ENCODE data around the gene ZNF609.
A peak's percentile ranks its signal among the peaks of the same experiment; 100 is the strongest.

Gene ZNF609

DNA sequence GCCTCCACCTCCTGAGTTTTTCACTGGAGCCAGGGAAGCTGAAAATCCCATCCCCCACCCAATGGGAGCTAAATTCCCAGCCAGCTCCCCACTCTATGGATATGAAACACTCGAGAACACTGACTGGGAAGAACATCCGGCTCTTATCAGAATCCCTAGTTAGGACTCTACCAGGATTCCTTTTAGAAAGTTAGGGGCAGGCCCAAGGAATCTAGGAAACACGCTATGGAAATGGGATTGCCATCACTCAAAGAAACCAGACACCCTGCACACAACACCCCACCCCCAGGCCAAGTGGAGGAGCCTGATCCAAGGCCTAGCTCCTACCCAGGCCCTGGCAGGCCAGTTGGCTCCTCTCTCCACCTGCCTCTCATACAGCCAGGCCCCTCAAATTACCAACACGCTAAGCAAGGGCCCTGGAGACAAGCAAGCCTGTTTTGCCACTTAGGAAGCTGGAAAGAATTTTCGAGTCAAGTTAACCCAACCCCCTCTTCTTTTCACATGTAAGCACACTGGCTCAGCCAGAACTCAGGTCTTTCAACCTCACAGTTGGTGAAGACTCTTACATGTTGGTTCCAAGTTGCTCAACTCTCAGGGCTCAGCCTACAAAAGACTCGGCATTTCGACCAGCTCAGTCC lies 239.5 kb downstream of the ZNF609 start:
- H3K9ac ChIP-seq (ENCODE audit: low read depth, low read length) = peak overlapping the region; percentile 88

DNA sequence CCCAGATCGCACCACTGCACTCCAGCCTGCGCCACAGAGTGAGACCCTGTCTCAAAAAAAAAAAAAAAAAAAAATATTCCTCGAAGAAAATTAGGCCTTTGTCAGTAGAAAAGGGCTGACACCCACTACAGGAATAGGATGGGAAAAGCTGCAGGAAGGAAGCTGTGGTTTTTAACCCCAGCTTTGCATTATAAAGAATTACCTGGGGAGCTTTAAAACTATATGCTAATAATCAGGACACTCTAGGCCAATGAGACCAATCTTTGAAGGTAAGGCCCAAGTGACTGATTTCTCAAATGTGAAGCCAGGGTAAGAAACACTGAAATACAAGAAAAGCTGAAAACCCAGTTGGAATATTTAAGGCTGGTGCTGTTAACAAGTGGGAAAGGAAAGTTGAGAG lies 240.7 kb downstream of the ZNF609 start:
- Histone ChIP-seq H3K36me3 (ENCODE audit: insufficient read depth, low read length) (peaks cover 28% of the 10 kb centered on the region), H3K27me3 (ENCODE audit: insufficient read depth, low read length) (no peaks in the 10 kb centered on the region), H3K4me1 (ENCODE audit: insufficient read depth, low read length) (peaks cover 59% of the 10 kb centered on the region), H3K4me3 (ENCODE audit: low read length) (peak overlapping the region; percentile 83), H3K27ac (ENCODE audit: low read depth, low read length) (peak overlapping the region; percentile 99), H3K9me3 (ENCODE audit: insufficient read depth, low read depth, low read length) (no peaks in the 10 kb centered on the region), H3K9ac (ENCODE audit: low read depth, low read length) (peak overlapping the region; percentile 88)
- 0% methylated on average over 3 of the region's 3 CpGs for WGBS

More for the DNA sequence above, 239.5 kb downstream of the ZNF609 start:
- peaks cover 65% of the 10 kb centered on the region for H3K4me1 ChIP-seq (ENCODE audit: insufficient read depth, low read length)
- H3K9me3 ChIP-seq (ENCODE audit: insufficient read depth, low read depth, low read length) = no peaks in the 10 kb centered on the region
- H3K4me3 ChIP-seq (ENCODE audit: low read length) = peak overlapping the region; percentile 83
- 3% methylated on average over 7 of the region's 7 CpGs for WGBS
- no peaks in the 10 kb centered on the region for H3K27me3 ChIP-seq (ENCODE audit: insufficient read depth, low read length)
- peaks cover 35% of the 10 kb centered on the region for H3K36me3 ChIP-seq (ENCODE audit: insufficient read depth, low read length)
- peak overlapping the region; percentile 99 for H3K27ac ChIP-seq (ENCODE audit: low read depth, low read length)

DNA sequence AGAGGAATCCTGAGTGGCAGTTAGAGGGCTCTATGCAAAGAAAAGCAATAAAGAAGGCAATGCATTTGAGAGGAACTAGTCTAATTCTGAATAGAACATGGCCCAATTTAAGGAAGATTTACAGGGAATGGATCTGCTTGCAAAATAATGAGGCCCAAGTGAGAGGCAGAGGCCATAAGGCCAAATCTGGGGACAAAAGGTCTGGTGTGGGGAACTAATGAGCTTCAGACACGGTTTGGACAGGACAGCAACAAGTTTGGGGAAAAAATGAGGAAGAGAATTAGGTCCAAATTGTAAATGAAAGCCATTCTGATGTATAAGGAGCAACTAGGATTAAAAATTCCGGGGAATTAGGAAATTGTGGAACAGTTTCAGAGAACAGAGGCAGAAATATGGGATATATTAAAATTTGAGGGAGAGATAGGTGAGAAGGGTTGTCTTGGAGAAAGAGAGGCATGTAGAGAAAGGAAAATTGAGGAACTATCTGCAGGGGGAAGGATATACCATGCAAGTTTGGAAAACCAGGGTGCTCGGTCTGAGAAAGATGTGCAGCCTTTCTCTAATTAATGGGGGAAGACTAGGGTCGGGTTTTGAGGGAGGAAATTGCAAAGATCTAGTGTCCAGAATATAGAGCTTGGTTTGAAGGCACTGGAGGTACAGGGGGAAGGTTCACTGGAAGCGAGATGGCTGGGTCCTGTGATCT lies 241.3 kb downstream of the ZNF609 start:
- 13% methylated on average over 5 of the region's 5 CpGs for WGBS
- peak overlapping the region; percentile 88 for H3K9ac ChIP-seq (ENCODE audit: low read depth, low read length)

GRCh38 chr15:64702816-64703631 lies 242.6 kb downstream of the ZNF609 start:
- H3K27ac ChIP-seq (ENCODE audit: low read depth, low read length) = peak overlapping the region; percentile 99

More for the DNA sequence above, 241.3 kb downstream of the ZNF609 start:
- H3K36me3 ChIP-seq (ENCODE audit: insufficient read depth, low read length) = peaks cover 27% of the 10 kb centered on the region
- H3K4me1 ChIP-seq (ENCODE audit: insufficient read depth, low read length) = peaks cover 53% of the 10 kb centered on the region
- peak overlapping the region; percentile 83 for H3K4me3 ChIP-seq (ENCODE audit: low read length)
- no peaks in the 10 kb centered on the region for H3K9me3 ChIP-seq (ENCODE audit: insufficient read depth, low read depth, low read length)
- no peaks in the 10 kb centered on the region for H3K27me3 ChIP-seq (ENCODE audit: insufficient read depth, low read length)
- H3K27ac ChIP-seq (ENCODE audit: low read depth, low read length) = peak overlapping the region; percentile 99

DNA sequence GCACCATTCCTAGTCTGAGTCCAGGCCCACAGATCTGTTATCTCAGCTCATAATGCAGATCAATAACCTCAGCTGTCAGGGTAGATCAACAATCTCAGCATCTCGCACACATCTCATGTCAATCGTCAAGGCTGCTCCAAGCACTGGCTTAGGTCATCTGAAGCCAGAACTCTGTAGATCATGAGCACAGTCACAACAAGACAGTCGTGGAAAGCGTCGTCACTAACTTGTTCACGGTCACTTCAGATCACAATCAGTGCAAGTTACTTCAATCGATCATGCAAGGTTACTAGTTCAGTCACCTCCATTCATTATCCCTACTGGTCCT lies 243.2 kb downstream of the ZNF609 start:
- Histone ChIP-seq H3K9ac (ENCODE audit: low read depth, low read length) (peak overlapping the region; percentile 68), H3K9me3 (ENCODE audit: insufficient read depth, low read depth, low read length) (no peaks in the 10 kb centered on the region), H3K27ac (ENCODE audit: low read depth, low read length) (peak overlapping the region; percentile 80), H3K27me3 (ENCODE audit: insufficient read depth, low read length) (no peaks in the 10 kb centered on the region), H3K4me1 (ENCODE audit: insufficient read depth, low read length) (peaks cover 36% of the 10 kb centered on the region), H3K36me3 (ENCODE audit: insufficient read depth, low read length) (peaks cover 18% of the 10 kb centered on the region), H3K4me3 (ENCODE audit: low read length) (peak overlapping the region; percentile 49)
- 81% methylated on average over 7 of the region's 7 CpGs for WGBS

More at GRCh38 chr15:64702816-64703631, 242.6 kb downstream of the ZNF609 start:
- H3K9me3 ChIP-seq (ENCODE audit: insufficient read depth, low read depth, low read length) = no peaks in the 10 kb centered on the region
- peak overlapping the region; percentile 83 for H3K4me3 ChIP-seq (ENCODE audit: low read length)
- H3K4me1 ChIP-seq (ENCODE audit: insufficient read depth, low read length) = peaks cover 42% of the 10 kb centered on the region
- H3K9ac ChIP-seq (ENCODE audit: low read depth, low read length) = peak overlapping the region; percentile 88
- peaks cover 16% of the 10 kb centered on the region for H3K36me3 ChIP-seq (ENCODE audit: insufficient read depth, low read length)
- no peaks in the 10 kb centered on the region for H3K27me3 ChIP-seq (ENCODE audit: insufficient read depth, low read length)
- WGBS = 1% methylated on average over 62 of the region's 62 CpGs

GRCh38 chr15:64705006-64705405 lies 244.6 kb downstream of the ZNF609 start:
- Histone ChIP-seq H3K27me3 (ENCODE audit: insufficient read depth, low read length) (no peaks in the 10 kb centered on the region), H3K4me3 (ENCODE audit: low read length) (no peak overlapping the region), H3K9me3 (ENCODE audit: insufficient read depth, low read depth, low read length) (no peaks in the 10 kb centered on the region), H3K36me3 (ENCODE audit: insufficient read depth, low read length) (peaks cover 22% of the 10 kb centered on the region), H3K9ac (ENCODE audit: low read depth, low read length) (no peak overlapping the region), H3K27ac (ENCODE audit: low read depth, low read length) (no peak overlapping the region), H3K4me1 (ENCODE audit: insufficient read depth, low read length) (peaks cover 24% of the 10 kb centered on the region)
- WGBS = over 99% methylated on average over 3 of the region's 3 CpGs

DNA sequence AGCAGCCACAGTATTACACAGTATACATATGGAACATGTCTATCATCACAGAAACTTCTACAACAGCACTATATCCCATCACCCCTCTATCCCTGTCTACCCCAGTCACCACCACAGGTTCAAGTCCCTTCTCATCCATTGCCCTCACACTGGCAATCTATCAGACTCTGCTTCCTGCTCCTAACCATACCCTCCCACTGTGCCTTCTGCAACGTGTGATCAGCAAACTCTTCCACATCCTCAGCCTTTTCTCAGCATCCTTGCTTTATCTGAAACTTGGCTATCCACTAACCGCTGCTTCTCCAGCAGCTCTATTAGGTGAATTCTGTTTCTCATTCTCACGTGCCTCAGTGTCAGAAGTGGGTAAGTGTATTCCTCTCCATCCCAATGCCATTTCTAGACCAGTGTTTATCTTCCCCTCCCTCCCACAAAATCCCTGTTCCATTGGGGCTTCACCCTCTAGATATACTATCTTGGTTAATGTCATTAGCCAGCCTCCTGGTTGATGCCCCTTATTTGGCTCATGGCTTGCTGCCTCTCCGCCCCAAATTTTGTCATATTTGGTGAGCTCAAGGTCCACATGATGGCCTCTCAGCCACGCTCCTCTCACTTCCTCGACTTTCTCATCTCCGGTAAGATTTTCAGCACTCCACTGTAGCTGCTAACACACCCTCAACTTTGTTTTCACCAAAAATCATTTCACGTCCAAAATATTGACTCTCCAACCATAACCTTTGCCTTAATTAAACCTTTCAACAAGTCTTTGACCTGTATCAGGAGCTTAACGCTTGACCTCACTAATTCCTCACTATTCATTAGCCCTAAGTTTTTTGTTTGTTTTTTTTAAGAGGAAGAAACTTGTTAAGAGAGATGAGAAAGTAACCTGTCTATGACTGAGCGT lies 245.9 kb downstream of the ZNF609 start:
- Histone ChIP-seq H3K4me3 (ENCODE audit: low read length) (no peak overlapping the region), H3K4me1 (ENCODE audit: insufficient read depth, low read length) (peaks cover 12% of the 10 kb centered on the region), H3K36me3 (ENCODE audit: insufficient read depth, low read length) (peaks cover 28% of the 10 kb centered on the region), H3K27ac (ENCODE audit: low read depth, low read length) (no peak overlapping the region), H3K27me3 (ENCODE audit: insufficient read depth, low read length) (no peaks in the 10 kb centered on the region), H3K9ac (ENCODE audit: low read depth, low read length) (no peak overlapping the region), H3K9me3 (ENCODE audit: insufficient read depth, low read depth, low read length) (no peaks in the 10 kb centered on the region)
- 95% methylated on average over 10 of the region's 10 CpGs for WGBS

DNA sequence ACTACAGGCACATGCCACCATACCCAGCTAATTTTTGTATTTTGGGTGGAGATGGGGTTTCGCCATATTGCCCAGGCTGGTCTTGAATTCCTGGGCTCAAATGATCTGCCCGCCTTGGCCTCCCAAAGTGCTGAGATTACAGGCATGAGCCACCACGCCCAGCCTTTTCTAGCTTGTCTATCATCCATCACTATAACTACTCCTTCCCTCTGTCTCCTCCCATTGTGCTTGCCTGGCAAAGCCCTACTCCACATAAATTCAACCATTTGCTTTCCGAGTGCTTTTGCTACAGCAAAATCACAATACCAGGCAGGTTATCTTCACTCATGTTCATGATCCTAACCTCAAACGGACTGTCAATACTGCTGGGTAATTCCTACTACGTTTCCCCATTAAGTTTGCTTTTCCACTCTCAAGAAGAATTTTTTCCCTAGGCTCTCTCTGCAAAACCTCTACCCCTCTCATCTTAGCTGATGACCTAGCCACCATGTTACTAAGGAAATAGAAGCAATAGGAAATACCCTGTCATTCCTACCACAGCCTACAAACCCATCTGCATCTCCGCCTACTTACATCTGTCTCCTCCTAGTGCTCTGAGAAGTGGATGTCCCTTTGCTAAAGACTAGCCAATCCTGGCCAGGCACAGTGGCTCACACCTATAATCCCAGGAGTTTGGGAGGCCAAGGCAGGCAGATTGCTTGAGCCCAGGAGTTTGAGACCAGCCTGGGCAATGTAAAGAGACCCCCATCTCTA lies 250.5 kb downstream of the ZNF609 start:
- no peaks in the 10 kb centered on the region for H3K4me1 ChIP-seq (ENCODE audit: insufficient read depth, low read length)
- no peaks in the 10 kb centered on the region for H3K27me3 ChIP-seq (ENCODE audit: insufficient read depth, low read length)
- no peak overlapping the region for H3K27ac ChIP-seq (ENCODE audit: low read depth, low read length)
- no peak overlapping the region for H3K9ac ChIP-seq (ENCODE audit: low read depth, low read length)
- H3K36me3 ChIP-seq (ENCODE audit: insufficient read depth, low read length) = peaks cover 51% of the 10 kb centered on the region
- H3K4me3 ChIP-seq (ENCODE audit: low read length) = no peak overlapping the region
- 92% methylated on average over 7 of the region's 7 CpGs for WGBS
- H3K9me3 ChIP-seq (ENCODE audit: insufficient read depth, low read depth, low read length) = no peaks in the 10 kb centered on the region

DNA sequence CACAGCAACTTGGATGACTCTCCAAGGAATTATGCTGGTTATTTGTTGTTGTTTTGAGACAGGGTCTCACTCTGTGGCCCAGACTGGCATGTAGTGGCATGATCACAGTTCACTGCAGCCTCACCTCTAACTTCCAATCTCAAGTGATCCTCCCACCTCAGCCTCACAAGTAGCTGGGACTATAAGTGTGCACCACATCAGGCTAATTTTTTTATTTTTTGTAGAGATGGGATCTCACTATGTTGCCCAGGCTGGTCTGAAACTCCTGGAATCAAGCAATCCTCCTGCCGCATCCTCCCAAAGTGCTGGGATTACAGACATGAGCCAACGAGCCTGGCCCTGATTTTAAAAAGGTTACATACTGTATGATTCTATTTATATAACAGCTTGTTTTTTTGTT lies 252.0 kb downstream of the ZNF609 start:
- H3K9me3 ChIP-seq (ENCODE audit: insufficient read depth, low read depth, low read length) = no peaks in the 10 kb centered on the region
- peaks cover 59% of the 10 kb centered on the region for H3K36me3 ChIP-seq (ENCODE audit: insufficient read depth, low read length)
- H3K9ac ChIP-seq (ENCODE audit: low read depth, low read length) = no peak overlapping the region
- H3K27ac ChIP-seq (ENCODE audit: low read depth, low read length) = no peak overlapping the region
- no peak overlapping the region for H3K4me3 ChIP-seq (ENCODE audit: low read length)
- H3K4me1 ChIP-seq (ENCODE audit: insufficient read depth, low read length) = no peaks in the 10 kb centered on the region
- WGBS = 100% methylated on average over 2 of the region's 2 CpGs
- H3K27me3 ChIP-seq (ENCODE audit: insufficient read depth, low read length) = no peaks in the 10 kb centered on the region

DNA sequence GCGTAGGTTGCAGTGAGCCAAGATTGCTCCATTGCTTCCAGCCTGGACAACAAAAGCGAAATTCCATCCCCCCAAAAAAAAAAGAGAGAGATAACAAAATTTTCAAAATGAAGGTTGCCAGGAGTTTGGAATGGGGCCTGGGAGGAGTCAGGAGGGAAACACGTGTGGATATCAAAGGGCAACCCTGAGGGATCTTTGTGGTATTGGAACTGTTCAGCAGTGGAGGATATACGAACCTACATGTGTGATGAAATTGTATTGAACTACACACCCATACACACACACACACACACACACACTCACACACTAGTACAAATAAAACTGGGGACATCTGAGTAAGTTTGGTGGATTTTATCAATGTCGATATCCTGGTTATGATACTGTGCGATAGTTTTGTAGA lies 253.2 kb downstream of the ZNF609 start:
- Histone ChIP-seq H3K4me1 (ENCODE audit: insufficient read depth, low read length) (no peaks in the 10 kb centered on the region), H3K9me3 (ENCODE audit: insufficient read depth, low read depth, low read length) (no peaks in the 10 kb centered on the region), H3K36me3 (ENCODE audit: insufficient read depth, low read length) (peaks cover 66% of the 10 kb centered on the region), H3K27ac (ENCODE audit: low read depth, low read length) (no peak overlapping the region), H3K27me3 (ENCODE audit: insufficient read depth, low read length) (no peaks in the 10 kb centered on the region), H3K9ac (ENCODE audit: low read depth, low read length) (no peak overlapping the region), H3K4me3 (ENCODE audit: low read length) (no peak overlapping the region)
- 96% methylated on average over 4 of the region's 6 CpGs for WGBS
